GM21786 (cell line): ENCODE results near the gene KLHL11.

Experiments
- ATAC-seq: cut with Tn5 transposase; IDR thresholded peaks from one replicate; pipeline ENCODE4 v1.9.1; 2021; ENCODE audit not compliant: unreplicated experiment

The KLHL11 gene, protein sequence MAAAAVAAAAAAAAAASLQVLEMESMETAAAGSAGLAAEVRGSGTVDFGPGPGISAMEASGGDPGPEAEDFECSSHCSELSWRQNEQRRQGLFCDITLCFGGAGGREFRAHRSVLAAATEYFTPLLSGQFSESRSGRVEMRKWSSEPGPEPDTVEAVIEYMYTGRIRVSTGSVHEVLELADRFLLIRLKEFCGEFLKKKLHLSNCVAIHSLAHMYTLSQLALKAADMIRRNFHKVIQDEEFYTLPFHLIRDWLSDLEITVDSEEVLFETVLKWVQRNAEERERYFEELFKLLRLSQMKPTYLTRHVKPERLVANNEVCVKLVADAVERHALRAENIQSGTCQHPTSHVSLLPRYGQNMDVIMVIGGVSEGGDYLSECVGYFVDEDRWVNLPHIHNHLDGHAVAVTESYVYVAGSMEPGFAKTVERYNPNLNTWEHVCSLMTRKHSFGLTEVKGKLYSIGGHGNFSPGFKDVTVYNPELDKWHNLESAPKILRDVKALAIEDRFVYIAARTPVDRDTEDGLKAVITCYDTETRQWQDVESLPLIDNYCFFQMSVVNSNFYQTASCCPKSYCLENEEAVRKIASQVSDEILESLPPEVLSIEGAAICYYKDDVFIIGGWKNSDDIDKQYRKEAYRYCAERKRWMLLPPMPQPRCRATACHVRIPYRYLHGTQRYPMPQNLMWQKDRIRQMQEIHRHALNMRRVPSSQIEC

DNA sequence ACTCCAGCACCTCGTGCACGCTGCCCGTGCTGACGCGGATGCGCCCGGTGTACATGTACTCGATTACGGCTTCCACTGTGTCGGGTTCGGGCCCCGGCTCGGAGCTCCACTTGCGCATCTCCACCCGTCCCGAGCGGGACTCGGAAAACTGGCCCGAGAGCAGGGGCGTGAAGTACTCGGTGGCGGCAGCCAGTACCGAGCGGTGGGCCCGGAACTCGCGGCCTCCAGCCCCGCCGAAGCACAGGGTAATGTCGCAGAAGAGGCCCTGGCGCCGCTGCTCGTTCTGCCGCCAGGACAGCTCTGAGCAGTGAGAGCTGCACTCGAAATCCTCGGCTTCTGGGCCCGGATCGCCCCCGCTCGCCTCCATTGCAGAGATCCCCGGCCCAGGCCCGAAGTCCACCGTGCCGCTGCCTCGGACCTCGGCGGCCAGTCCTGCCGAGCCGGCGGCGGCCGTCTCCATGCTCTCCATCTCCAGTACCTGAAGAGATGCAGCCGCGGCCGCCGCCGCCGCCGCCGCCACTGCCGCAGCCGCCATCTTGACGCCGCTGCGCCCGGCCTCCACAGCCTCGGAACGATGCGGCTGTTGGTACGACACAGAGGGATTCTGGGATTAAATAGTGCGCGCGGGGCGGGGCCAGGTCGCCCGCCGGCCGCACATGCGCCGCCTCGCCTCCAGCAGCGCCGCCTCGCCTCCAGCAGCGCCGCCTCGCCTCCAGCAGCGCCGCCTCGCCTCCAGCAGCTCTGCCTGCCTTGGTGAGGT is at the start of gene KLHL11:
KLHL11 (minus strand) TSS at position 588 of the 760 bp plus-strand sequence; CDS start at position 535, 53 bp downstream.
- ATAC-seq, result peak; percentile 91

DNA sequence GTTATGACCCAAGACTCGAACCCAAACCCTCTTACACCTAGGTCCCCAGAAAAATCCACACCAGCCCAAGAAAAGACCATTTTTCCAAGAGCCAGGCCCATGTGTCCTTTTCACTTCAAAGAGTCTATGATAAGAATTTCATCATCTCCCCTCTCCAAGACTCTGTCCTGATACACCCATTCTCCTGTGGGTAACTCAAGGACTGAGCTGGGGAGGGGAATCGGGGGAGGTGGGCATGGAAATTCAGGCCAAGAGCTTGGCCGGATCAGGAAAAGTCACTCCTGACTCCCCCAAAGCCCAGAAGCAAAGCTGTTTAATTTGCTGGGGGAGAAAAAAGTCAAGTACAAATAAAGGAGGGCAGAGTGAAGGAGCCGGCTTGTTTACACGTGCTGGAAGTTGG is 49.8 kb upstream of the KLHL11 start:
- no peak for ATAC-seq

DNA sequence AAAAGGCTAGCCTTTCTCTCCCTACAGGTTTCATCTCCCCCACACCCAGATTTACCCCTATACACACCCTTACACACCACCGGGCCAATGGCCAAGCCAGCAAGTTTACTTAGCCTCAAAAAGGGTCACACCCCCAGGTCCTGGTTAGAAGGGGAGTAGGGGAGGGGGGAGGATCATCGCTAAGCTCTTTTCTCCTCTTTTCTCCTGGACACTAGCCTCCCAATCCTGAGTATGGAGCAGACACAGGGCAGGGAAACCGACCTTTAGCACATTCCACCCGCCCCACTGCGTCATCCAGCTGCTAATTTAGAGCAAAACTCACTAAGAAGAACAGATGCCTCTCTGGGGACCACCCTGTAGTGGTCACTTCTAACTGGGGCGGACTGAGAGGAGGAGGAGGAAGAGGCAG is 49.1 kb upstream of the KLHL11 start:
- ATAC-seq, result no peak

DNA sequence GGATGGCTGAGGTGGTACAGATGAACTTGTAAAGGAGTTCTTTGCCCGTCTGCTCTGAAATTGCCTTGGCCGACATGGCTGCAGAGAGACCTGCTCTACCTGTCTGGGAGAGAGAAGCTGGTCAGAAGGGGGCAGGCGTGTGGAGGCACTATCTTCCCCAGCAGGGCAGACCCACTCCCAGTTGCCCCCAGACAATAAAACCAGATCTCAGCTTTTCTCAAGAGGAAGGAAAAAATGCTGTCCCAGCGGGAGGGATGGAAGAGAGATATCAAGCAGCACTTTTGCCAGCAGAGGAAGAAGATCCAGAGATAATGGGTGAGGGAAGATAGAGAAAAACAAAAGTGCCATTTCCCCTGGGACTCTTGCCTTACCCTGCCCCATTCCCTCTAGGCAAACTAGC is 48.6 kb upstream of the KLHL11 start:
- no peak for ATAC-seq

DNA sequence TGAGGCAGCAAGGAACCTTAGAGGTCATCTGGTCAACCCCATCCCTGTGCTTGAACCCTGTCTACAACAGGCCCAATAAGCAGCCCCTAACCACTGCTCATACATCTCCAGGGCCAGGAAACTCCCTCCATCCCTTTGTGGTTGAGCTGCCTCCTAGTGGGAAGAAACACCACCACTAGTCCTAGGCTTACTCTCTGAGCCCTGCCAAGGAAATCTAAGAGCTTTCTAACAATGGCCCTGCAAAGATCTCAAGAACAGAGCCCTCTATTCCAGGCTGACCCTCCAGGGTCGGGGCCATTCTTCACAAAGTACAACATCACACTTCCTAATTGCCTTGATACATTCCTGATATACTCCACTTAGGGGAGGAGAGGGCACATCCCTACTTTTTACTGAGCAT is 47.7 kb upstream of the KLHL11 start:
- no peak for ATAC-seq

DNA sequence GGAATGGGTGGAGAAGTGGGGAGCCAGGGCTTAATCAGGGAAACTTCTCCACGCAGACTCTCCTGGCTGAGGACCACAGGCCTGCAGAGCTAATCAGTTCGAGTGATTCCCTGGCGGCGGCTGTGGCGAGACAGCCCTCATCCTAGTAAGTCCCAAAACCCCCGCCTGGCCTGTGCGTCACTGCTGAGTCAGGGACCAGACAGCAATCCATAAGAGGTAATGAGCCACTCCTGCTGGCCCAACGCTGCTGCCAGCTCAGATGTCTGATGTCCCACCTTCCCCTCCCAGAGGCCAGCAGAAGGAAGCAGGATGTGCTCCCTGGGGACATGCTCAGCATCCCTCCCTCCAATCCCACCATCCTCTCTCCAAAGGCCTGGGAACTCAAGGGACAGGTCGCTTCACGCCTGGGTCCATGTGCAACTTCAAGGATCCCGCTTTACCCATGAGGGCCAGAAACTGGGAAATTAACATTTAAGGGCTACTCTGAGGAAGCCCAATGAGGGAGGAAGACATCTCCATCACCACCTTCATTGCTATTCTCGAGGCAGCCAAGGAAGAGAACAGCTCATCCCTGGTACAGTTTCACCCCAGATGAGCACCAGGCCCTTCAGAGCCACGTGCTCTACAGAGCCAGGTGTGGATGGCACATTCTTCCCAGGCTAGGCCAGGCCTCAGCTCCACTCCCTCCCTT is 45.6 kb upstream of the KLHL11 start:
- ATAC-seq, result no peak

DNA sequence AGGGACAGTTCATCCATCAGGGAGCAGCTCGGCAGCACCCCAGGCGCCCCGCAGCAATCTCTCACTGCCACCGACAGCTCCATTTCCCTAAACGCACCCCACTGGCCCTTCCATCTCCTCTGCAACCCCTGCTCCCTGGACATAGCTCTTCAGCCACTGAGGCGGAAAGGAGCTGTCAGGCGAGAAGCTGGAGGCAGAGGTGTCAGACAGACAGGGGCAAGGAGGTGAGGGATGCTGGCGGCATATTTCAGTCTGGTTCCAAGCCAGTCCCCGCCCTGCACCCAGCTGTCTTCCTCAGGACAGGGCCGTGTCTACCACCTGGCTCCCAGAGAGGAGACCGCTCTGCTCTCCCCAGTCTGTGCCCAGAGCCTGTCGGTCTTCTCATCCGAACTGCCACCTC is 43.9 kb upstream of the KLHL11 start:
- no peak for ATAC-seq

DNA sequence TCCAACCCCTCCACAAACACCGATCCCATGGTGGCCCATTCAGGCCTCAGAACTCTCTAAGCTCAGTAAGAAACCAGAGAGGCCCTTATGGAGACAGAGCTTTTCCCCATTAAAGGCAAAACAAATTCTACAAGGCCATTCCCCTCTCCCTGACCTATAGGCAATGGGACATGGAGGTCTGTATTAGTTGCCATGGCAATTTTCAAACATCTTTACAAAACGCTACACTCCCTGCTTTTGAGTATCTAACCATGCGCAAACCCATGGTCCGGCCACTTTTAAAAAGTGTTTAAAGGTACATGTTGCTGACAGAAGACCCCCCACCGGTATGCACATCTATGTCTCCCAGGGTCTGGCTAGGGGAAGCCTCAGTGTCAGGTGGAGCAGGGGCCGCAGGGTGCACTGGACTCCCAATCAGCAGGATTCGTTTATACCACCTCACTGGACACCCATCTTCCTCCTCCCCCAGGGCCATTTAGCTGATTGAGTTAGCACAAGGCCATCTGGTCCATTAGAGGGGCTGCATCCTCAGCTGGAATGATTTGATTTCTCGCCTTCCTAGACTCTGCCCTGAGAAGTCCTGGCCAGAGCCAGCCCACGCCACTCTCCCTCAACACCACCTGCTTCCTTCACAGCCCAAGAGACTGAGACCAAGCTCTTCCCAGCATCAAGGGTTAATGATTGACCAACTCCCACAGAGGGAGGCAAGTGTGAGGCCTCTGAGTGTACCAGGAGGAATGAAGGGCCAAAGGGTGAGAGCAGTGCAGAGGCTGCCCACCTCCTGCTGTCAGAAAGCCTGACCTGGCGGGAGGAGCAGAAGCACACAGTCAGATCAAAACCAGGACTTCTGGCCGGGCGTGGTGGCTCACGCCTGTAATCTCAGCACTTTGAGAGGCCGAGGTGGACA is 42.7 kb upstream of the KLHL11 start:
- ATAC-seq, result no peak

DNA sequence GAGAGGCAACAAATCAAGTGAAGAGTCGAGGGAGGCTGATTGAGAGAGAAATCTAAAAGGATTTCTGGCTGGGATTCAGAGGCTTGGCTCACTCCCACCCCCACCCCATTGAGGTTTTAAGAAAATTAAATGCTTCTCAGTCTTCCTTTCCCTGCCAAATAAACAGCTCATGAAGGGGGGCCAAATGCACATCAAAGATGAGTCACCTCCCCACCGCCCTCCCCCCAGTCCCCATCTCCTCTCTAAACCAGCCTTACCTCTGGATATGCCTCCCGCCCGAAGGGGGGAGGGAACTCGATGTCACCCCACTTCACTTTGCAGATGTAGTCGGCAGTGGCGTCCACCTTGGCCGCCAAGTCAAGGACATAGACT is 41.9 kb upstream of the KLHL11 start:
- ATAC-seq, result no peak

DNA sequence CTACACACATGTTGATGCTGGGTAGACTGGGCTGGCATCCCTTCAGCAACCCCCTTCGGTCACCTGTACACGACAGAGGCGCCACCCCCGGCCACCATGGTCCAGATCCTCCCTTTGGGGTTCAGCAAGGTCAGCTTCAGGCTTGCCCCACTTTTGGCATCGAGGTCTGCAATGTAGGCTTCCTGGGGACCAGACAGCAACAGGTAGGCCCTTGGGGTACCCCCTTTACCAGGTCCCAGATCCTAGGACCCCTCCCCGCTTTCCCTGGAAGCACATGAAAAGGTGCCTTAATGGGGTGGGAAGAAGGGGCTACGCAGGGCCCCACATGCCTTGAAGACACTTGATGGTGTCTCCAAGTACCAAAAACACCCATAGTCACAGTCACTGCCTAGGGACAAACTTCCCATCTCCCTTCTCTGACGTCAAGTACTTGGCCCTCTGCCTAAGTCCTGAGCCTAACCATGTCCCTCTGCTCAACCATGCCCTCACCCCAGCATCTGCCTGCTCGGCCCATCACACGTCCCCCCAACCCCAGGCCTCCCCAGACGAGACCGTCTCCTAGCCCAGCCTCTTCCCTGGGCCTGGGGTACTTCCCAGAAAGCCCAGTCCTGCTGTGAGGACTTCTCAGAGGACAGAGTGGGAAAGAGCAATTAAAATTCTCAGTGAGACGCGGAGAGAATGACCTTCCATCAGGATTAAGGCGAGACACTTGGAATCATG is 41.4 kb upstream of the KLHL11 start:
- ATAC-seq, result no peak

DNA sequence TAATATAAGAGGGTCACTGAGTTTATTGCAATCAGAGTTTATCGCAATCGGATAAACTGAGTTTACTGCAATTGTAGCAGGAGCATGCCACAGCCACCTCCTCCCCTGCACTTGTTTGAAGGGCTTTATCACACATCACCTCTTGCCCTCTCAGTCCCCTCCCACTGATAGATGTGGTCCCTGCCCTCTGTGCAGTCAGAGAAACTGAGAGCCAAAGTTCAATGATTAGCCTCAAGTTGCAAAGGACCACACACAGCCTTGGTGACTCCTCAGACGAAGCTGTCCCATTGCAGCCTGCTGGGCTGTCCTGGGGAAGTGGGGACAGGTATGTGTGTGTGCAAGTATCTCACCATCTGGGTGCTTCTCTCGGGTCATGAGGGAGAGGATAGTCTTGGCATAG is 39.9 kb upstream of the KLHL11 start:
- no peak for ATAC-seq

DNA sequence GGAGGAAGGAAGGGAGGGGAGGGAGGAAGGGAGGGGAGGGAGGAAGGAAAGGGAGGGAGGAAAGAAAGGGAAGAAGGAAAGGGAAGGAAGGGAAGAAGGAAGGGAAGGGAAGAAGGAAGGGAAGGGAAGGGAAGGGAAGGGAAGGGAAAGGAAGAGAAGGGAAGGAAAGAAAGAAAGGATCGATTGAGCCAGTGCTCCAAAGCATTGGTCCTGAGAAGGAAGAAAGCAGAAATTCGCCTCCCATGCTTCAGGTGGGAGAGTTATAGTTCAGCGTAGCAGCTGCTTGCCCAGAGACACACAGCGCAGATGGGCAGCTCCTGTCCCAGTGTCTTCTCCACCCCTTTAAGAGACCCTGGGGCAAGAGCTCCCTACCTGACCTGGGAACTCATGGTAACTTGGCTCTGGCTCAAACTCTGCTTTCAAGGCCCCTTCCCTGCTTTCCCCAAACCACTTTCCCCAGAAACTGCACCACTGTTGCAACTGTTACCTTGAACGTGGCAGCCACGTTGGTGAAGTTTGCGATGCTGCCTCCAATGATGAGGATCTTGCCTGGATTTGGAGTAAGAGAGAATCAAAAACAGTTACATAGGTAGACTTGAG is 39.1 kb upstream of the KLHL11 start:
- ATAC-seq, result no peak

DNA sequence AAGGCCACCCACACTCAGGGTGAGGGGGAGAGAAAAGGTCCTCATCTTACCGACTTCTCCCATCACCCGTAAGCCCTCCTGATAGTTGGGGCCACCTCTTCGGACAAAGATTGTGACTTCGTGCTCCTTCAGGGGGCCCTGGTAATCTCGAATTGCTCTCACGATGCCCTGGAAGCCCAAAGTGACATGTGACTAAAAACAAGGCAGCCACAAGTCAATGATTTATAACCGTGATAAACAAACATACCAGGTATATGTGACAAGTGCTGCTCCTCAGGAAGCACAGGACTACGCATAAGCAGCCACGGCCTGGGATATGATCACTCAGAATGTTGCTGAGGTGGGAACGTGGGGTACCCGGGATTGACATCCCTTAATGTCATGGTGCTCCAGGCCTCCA is 36.4 kb upstream of the KLHL11 start:
- ATAC-seq, result no peak

DNA sequence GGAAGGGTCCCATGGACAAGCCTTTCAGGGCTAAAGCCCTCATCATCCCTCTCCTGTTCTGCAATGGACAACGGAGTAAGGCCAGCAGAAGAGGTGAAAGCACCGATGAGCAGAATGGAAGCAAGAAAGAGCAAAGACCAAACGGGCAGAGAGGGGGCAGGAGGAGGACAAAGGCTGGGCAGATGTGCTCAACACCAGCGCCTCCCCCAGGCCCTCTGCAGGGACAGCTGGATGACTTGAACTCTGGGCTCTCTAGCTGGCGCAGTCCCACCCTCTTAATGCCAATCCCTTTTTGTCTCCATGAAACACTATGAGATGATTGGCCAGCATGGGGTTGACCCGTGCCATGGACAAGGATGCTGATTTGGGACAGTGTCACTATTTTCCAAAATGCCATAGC is 31.5 kb upstream of the KLHL11 start:
- ATAC-seq, result no peak

DNA sequence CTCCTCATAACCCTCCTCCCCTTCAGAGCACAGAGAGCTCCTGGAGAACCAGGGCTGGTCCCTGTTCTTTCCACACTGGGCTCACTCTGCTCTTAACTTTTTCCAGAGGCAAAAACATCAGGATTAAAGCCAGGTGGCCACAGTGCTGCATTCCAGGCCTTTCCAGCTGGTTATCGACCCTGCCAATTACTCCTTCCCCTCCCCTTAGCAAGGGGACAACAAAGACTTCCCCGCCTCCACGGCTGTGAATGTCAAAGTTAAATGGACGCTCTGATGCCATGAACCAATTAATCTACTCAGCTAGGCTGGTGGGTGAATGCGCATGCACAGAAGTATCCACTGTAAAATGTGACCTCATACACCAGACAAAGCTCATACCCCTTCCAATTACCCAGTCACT is 30.4 kb upstream of the KLHL11 start:
- ATAC-seq, result no peak

DNA sequence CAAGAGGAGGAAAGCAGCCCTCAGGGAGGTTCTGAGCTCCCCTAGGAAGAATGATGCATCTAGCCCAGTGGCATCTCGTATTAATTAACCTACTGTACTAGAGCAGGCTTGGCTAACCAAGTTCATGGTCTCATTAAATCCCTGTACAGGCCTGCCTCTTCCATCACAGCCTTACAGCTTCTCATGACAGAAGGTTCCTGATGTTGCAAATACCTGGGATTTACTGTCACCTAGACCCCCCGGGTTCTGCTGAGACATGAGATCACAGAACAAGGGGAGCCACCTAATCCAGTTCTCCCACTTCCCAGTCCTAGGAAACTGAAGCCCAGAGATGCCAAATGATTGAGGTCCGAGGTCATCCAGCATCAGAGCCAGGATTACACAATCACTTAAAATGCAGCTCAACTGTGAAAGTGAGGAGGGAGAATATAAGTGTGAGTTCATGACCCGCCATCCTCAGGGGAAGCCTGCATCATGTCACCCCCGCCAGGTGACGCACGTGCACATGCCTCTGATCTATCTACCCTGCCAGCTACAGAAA is 29.6 kb upstream of the KLHL11 start:
- ATAC-seq, result no peak

DNA sequence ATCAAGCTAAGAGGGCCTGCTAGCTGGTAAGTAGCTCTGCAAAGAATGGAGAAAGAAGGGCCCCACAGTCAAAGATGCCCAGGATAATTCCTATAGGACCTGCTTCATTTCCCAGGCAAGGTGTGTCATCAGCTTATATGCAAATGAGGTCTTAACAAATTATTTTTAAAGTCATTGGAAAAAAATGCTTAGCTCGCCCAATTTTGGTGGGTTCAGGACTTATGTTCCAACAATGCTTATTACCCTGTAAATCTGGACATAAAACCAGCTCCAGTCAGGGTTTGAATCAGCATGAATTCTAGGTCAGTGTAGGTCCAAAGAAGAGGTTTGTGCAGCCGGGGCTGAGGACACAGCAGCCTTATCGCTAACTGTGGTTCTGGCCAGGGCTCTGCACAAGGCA is 28.2 kb upstream of the KLHL11 start:
- ATAC-seq, result no peak

DNA sequence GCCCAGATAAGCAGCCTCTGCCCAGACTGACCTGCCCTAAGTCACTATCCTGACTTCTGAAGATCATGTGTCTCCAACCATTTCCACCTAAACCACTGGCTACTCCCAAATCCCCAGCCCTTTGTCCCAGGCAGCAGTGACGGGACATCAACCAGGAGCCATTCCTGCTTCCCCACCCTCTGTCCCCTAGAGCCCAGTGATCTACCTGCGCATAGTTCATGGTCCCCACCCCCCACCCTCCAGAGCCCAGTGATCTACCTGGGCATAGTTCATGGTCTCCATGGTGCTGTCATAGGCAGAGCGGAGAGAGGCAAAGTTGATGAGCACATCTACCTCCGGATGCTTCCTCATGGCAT is 26.8 kb upstream of the KLHL11 start:
- no peak for ATAC-seq
